Activated T-helper 1 cell treated with anti-CD3 and anti-CD28 coated beads, Interleukin-12 subunit alpha, Interleukin-12 subunit beta, Interleukin-2, Interleukin-4 antibody, amounts not matched to agents 30 ng/mL and 10 ng/mL and 1 ng/mL, durations not matched to agents 14 hours and 24 hours and 36 hours (primary cell): ENCODE data around the gene BEND5. TPM values are rescaled to one million over a fixed set of nuclear protein-coding genes. Genes with fewer than 3 reads are reported as not detected.

Experiments used
- DNase-seq: peaks from one replicate; pipeline ENCODE4 v3.0.0; 2021; ENCODE audit warnings: low spot score
- H3K27ac Mint-ChIP-seq: one replicate; pipeline ENCODE4 v1.8.0; 2021; ENCODE audit warnings: mild to moderate bottlenecking, mixed read lengths
- H3K27me3 Mint-ChIP-seq: one replicate; pipeline ENCODE4 v1.8.0; 2022; ENCODE audit warnings: mild to moderate bottlenecking, moderate library complexity, mixed read lengths; ENCODE audit not compliant: insufficient read depth
- H3K36me3 Mint-ChIP-seq: one replicate; pipeline ENCODE4 v1.8.0; 2021; ENCODE audit warnings: low read depth, mixed read lengths
- H3K4me1 Mint-ChIP-seq: one replicate; pipeline ENCODE4 v1.8.0; 2021; ENCODE audit warnings: low read depth, mixed read lengths
- H3K4me3 Mint-ChIP-seq: one replicate; pipeline ENCODE4 v1.8.0; 2021; ENCODE audit warnings: mild to moderate bottlenecking, moderate library complexity, mixed read lengths
- H3K9me3 Mint-ChIP-seq: one replicate; pipeline ENCODE4 v1.8.0; 2021; ENCODE audit warnings: mixed read lengths
- intact Hi-C: fragments of 100-400 bp; cut with micrococcal nuclease; formaldehyde crosslinking; loops from one replicate; pipeline ENCODE4 v1.15.1; 2024
- total RNA-seq: library from RNA; stranded (reverse); gene quantifications from 2 replicates; pipeline ENCODE4 v1.2.3, GENCODE V29; 2022

Gene BEND5
- total RNA-seq, 1 donor from 2014 or later, result 3.0 TPM

DNA sequence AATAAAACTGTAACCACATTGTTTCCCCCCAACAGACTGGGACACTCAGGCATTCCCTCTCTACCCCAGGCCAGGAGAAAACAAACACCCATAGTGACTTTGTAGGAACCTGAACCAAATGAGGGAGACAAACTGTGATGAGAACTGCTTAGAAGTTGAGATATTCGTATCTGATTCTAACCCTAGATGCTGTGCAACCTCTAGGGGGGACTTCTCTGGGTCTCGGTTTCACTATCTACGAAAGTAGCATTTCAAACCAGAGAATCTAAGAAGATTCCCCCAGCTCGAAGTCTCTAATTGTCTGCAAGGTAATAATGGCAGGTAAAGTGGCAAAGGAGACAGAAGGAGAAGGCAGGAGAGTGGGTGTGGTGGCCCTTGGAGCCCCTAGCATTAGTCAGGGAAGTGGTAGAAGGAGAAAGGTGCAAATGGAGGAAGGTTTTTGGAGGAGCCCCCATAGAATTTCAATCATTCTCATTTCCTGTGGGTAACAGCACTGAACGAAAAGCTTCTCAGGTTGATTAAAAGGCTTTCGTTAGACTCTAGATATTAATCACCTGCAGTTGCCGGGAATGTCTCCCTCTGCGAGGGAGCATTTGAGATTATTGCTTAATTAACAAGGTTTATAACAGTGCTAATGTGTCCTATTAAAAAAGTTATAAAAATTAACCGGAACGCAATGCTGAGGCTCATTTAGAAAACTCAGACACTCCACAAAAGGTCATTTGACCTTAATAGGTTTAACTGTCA, 46.4 kb downstream of the BEND5 start:
- Mint-ChIP-seq H3K27me3 (no peaks in the 10 kb centered on the region), H3K9me3 (no peaks in the 10 kb centered on the region), H3K36me3 (peaks cover 3% of the 10 kb centered on the region), H3K4me3 (no peak overlapping the region), H3K27ac (no peak overlapping the region), H3K4me1 (no peaks in the 10 kb centered on the region)
- intact Hi-C loops, result no loop called here
- no peak for DNase-seq

DNA sequence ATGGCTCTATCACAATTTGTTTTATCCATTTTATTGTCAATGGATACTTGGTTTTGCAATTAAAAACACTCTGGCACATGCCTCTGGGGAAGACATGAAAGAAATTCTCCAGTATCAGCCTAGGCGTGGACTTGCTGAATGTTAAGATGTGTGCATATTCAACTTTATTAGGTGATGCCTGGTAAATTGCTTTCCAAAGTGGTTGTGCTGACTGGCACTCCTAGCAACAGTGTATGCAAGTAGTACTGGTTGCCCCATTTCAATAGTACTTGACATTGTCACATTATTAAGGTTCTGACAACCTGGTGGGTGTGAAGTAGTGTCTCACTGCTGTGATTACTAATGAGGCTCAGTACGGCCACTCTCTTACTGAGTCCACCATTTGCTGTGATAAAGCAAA, 48.1 kb downstream of the BEND5 start:
- Mint-ChIP-seq H3K27ac (no peak overlapping the region), H3K4me1 (no peaks in the 10 kb centered on the region), H3K36me3 (no peaks in the 10 kb centered on the region), H3K27me3 (no peaks in the 10 kb centered on the region), H3K4me3 (no peak overlapping the region), H3K9me3 (no peaks in the 10 kb centered on the region)
- DNase-seq, result no peak
- intact Hi-C loops, result no loop called here

DNA sequence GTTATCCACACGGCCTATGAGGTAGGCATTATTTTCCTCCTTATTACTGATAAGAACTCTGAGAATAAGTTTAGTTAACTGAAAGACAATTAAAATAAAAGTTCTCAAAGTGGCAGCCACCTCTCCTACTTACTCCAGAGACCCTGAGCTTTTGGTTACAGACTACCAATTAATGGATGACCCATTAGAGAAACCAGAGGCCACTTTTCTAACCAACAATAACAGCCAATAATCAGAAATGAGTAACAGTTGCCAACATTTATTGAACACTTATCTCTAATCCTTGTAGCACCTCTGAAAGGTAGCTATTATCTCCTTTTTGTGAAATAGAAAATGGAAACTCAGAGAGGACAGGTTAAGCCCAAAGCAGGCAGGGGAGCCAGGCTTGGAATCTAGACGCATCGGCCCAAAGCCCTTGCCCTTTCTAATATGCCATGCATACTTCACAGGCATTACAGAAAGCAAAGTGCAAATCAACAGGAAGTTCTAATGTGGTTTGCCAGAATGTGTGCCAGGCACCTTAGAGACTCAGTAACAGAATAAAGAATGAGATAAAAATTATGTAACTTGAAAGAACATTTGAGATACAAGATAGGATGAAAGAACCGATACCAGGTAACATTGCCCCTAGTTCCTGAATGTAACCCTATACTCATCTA, 50.0 kb downstream of the BEND5 start:
- Mint-ChIP-seq H3K27me3 (no peaks in the 10 kb centered on the region), H3K27ac (no peak overlapping the region), H3K36me3 (no peaks in the 10 kb centered on the region), H3K4me1 (no peaks in the 10 kb centered on the region), H3K4me3 (no peak overlapping the region), H3K9me3 (no peaks in the 10 kb centered on the region)
- DNase-seq, result no peak
- intact Hi-C loops, result no loop called here

DNA sequence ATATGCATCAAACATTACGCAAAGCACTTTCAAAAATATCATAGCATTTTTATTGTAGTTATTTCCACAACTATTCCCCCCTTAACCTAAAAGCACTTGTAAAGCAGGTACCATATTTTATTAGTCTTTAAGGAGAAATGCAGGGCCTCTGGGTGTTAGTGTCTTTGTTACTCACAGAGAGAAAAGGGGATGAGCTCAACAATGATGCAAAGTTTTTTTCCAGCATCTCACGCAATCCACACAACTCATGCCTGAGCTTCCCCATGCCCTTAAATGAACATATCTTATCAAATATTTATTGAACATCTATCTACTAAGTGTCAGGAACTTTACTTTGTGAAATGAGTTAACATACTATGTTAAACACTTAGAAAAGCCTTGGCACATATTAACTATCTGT, 50.6 kb downstream of the BEND5 start:
- Mint-ChIP-seq H3K4me3 (no peak overlapping the region), H3K36me3 (no peaks in the 10 kb centered on the region), H3K27ac (no peak overlapping the region), H3K27me3 (no peaks in the 10 kb centered on the region), H3K9me3 (no peaks in the 10 kb centered on the region), H3K4me1 (no peaks in the 10 kb centered on the region)
- no peak for DNase-seq
- intact Hi-C loops, result no loop called here

DNA sequence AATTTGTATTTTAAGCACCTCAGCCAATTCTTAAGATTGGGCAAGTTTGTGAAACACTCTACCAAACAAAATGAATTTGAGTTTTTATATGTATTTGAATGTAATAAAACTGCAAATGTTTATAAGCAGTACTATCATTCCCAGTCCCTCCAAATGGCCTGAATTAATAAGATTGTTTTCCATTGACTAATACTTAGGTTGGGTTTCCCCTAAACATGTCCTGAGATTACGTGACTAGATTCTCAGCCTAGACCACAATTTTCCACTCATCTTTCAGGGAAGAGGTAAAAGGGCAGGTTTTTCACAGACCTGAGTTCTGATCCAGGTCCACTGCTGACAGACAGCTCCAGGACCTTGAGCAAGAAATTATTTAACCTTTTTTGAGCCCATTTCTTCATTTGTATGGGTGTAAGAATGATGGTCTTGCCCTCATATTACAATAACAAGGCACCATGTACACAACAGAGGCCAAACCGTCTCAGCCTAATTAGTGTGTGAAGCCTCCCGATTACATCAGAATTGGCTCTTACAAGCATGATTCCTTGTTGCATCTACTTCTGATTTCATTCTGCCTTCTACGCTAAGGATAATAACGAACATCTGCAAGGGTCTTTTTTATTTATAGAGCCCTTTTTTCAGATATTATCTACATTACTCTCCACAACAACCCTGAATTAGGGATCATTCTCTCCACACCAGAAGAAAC, 51.2 kb downstream of the BEND5 start:
- intact Hi-C loops, result no loop called here

DNA sequence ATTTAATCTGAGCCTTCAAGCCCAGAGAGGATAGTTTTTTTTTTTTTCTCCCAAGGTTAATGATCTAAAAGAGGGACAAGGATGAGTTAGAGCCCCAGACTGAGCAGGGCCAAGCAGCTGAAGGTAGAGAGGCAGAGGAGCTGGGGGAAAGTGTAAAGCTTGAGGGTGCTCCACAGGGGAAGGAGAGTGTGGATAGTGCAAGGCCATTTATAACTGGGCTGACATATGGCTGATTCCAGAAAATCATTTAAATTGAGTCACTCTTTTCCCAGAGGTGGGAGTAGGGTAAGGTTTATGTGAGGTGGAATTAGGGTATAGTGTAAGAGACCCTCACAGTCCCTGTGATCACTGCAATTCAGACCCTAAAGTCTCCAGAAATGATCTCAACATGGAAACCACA, 55.8 kb downstream of the BEND5 start:
- H3K27ac Mint-ChIP-seq, result no peak overlapping the region
- H3K4me3 Mint-ChIP-seq, result no peak overlapping the region
- no peaks in the 10 kb centered on the region for H3K27me3 Mint-ChIP-seq
- intact Hi-C loops, result no loop called here
- H3K4me1 Mint-ChIP-seq, result no peaks in the 10 kb centered on the region
- H3K9me3 Mint-ChIP-seq, result no peaks in the 10 kb centered on the region
- DNase-seq, result no peak
- H3K36me3 Mint-ChIP-seq, result no peaks in the 10 kb centered on the region

More for the DNA sequence above, 51.2 kb downstream of the BEND5 start:
- no peaks in the 10 kb centered on the region for H3K9me3 Mint-ChIP-seq
- no peaks in the 10 kb centered on the region for H3K36me3 Mint-ChIP-seq
- DNase-seq, result no peak
- H3K27me3 Mint-ChIP-seq, result no peaks in the 10 kb centered on the region
- H3K27ac Mint-ChIP-seq, result no peak overlapping the region
- no peaks in the 10 kb centered on the region for H3K4me1 Mint-ChIP-seq
- no peak overlapping the region for H3K4me3 Mint-ChIP-seq

DNA sequence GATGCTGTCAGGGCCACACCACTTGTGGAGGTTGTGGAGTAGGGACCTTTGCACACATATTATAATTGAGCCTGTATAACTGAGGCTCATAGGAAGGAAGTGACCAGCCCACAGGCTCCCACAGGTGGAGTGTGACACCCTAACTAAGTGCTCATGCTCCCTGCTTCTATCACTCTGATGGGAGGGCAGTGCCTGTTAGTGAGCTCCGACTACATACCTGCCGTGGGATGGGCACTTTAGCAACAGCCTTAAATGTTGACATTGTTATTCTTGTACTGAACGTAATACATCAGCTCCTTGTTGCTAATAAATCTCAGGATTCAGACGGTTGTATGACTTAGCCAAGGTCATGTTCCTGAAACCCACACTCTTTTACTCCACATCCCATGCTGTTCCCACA, 58.0 kb downstream of the BEND5 start:
- Mint-ChIP-seq H3K4me3 (no peak overlapping the region), H3K27ac (no peak overlapping the region), H3K4me1 (no peaks in the 10 kb centered on the region), H3K36me3 (no peaks in the 10 kb centered on the region), H3K27me3 (no peaks in the 10 kb centered on the region), H3K9me3 (no peaks in the 10 kb centered on the region)
- intact Hi-C loops, result no loop called here
- no peak for DNase-seq

DNA sequence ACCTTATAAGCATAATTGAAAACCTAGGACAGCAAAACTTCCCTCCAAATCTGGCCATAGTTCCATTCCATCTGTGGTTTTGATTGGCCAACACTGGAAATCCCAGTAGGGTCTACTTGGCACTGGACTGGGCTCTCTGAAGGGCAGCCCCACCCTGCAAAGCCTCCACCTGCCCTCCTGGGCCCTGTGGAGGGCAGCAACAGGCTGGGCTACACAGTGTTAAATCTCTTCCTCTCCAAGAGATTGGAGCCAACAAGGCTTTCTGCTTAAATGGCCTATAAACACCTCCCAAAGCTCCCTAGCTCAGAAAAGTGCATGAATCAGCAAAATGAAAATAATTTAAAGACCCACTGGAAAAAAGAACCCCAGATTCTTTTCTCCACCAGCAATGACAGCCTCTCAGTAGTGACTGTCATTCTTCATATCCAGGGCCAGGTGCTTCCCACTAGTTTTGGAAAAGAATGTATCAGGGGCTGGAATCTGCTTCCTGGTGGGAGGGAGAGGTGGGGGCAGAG, 58.5 kb downstream of the BEND5 start:
- intact Hi-C loops, result no loop called here
- Mint-ChIP-seq H3K4me1 (no peaks in the 10 kb centered on the region), H3K4me3 (no peak overlapping the region), H3K27me3 (no peaks in the 10 kb centered on the region), H3K27ac (no peak overlapping the region), H3K9me3 (no peaks in the 10 kb centered on the region), H3K36me3 (no peaks in the 10 kb centered on the region)
- no peak for DNase-seq

DNA sequence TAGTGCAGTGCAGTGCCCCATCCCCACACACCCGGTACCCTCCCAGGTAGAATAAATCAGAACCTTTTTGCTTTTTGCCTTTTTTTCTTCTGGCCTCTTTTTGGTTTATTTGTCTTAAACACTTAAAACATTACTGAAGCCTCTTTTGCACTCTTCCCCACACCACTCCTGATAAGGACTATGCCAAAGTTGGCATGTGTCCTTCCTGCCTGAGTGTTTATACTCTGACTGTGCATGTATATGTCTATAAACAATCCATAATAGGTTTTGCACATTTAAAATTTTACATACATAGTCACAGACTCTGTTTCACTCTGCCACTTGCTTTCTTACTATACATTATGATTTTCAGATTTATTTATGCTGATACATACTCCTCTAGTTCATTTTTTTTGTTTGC, 59.6 kb downstream of the BEND5 start:
- H3K4me3 Mint-ChIP-seq, result no peak overlapping the region
- DNase-seq, result no peak
- H3K27me3 Mint-ChIP-seq, result no peaks in the 10 kb centered on the region
- no peaks in the 10 kb centered on the region for H3K9me3 Mint-ChIP-seq
- no peaks in the 10 kb centered on the region for H3K36me3 Mint-ChIP-seq
- intact Hi-C loops, result no loop called here
- H3K4me1 Mint-ChIP-seq, result no peaks in the 10 kb centered on the region
- no peak overlapping the region for H3K27ac Mint-ChIP-seq

DNA sequence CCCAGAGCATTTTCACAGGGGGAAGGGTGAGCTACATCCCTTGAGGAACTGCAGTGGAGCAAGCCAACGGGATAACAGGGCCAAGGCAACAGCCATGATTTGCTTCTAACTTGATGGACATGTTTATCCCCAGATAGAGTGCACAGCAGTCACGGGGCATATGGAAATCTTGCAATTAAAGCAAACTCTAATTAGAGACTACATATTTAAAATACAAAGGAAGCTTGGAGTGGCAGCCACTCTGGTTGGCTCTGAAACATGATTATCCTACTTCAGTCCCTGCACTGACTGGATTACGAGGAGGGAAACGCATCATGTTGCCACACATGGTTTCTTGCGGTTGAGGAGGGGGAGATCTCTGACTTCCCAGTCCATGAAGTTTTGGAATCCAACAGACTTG, 60.8 kb downstream of the BEND5 start:
- Mint-ChIP-seq H3K27ac (no peak overlapping the region), H3K36me3 (no peaks in the 10 kb centered on the region), H3K4me1 (no peaks in the 10 kb centered on the region), H3K9me3 (no peaks in the 10 kb centered on the region), H3K27me3 (no peaks in the 10 kb centered on the region), H3K4me3 (no peak overlapping the region)
- no peak for DNase-seq
- intact Hi-C loops, result no loop called here

DNA sequence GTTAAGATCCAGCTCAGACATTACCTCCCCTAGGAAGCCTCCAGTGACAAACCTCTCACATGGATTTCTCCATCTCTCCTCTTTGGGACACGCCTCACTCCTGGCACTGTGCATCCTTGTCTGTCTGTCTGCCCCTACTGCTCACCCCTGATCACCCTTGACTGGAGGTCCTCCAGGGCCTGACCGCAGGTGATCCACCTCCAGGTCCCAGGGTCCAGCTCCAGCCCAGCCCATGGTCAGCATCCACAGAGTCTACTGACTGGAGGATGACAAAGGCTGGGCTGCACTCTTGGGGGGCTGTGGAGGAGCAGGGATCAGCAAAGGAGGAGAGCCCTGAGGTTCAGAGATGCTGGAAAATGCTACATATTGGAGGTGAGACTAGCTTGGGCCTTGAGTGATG, 65.8 kb downstream of the BEND5 start:
- no peak for DNase-seq
- Mint-ChIP-seq H3K4me3 (no peak overlapping the region), H3K27ac (no peak overlapping the region), H3K4me1 (no peaks in the 10 kb centered on the region), H3K9me3 (no peaks in the 10 kb centered on the region), H3K27me3 (peaks cover 4% of the 10 kb centered on the region), H3K36me3 (no peaks in the 10 kb centered on the region)
- intact Hi-C loops, result no loop called here

DNA sequence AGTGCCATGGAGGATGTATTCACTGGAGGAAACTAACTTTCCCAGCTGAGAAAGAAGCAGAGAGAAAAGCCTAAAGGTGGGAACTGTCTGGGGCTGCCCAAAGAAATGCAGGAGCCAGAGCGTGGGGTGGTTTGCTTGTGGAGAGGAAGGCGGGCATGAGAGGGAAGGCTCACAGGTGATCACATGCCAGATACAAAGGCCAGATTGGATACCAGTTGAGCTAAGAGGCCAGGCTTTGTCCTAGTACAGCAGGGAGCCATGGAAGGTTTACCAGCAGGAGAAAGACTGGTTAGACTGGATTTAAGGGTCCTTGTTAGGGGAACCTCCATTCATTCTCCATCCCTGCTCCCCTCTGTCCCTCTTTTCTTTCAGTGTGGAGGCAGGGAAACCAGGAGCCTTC, 66.4 kb downstream of the BEND5 start:
- intact Hi-C loops, result no loop called here
- DNase-seq, result no peak
- H3K27ac Mint-ChIP-seq, result no peak overlapping the region
- no peaks in the 10 kb centered on the region for H3K36me3 Mint-ChIP-seq
- H3K4me1 Mint-ChIP-seq, result no peaks in the 10 kb centered on the region
- no peaks in the 10 kb centered on the region for H3K9me3 Mint-ChIP-seq
- H3K4me3 Mint-ChIP-seq, result no peak overlapping the region
- H3K27me3 Mint-ChIP-seq, result peaks cover 4% of the 10 kb centered on the region

DNA sequence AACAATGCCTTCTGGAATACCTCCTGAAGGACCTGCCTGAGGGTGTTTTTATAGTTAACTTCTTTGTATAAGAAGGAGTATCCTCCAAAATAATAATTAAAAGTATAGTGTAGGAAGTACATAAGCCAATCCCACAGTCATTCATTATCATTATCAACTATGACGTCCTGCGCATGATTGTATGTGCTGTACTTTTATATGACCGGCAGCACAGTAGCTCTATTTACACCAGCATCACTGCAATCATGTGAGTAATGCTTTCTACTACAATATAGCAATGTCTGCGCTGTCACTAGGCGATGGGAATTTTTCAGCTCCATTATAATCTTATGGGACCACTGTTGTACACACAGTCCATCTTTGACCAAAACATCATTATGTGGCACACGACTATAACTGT, 72.0 kb downstream of the BEND5 start:
- no peaks in the 10 kb centered on the region for H3K9me3 Mint-ChIP-seq
- intact Hi-C loops, result no loop called here
- no peaks in the 10 kb centered on the region for H3K36me3 Mint-ChIP-seq
- H3K4me1 Mint-ChIP-seq, result no peaks in the 10 kb centered on the region
- H3K4me3 Mint-ChIP-seq, result no peak overlapping the region
- H3K27ac Mint-ChIP-seq, result no peak overlapping the region
- H3K27me3 Mint-ChIP-seq, result peaks cover 11% of the 10 kb centered on the region
- DNase-seq, result no peak
